ENCODE measurements around the gene EP300.

- TF ChIP-seq CTCF (IDR thresholded peaks at IDR 0.05) (no peak), POLR2AphosphoS5 (IDR thresholded peaks at IDR 0.05) (no peak), EP300 (IDR thresholded peaks at IDR 0.05) (no peak)
These were observed 41.5 kb upstream of the EP300 start for GRCh38 chr22:41050883-41051282.

All from esophagus muscularis mucosa (tissue), 4 donors.